ENCODE data around the gene TRHDE.

DNA sequence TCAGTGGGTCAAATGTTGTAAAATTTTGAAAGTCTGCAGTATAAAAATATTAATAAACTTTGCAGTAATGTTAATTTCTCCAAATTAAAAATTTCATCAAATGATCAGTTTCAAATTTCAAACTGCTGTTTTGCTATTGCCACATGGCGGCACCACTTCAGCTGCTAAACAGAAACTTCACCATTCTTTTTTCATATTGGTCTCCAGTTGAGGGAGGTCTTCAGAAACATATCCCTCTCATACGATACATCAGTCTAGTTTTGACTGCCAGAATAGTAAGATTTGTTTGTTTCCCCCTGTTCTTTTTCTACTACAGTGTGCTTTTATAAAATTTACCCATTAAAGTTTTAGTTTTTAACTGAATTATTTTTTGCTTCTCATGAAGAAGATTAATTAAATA lies 4.2 kb upstream of the TRHDE start:
- TF ChIP-seq ZBTB21 (tag by site-specific recombination; IDR thresholded peaks at IDR 0.05), result no peak
- no peak for TF ChIP-seq ZFP41 (tag by site-specific recombination; IDR thresholded peaks at IDR 0.05; ENCODE audit: borderline replicate concordance)
- TF ChIP-seq, protein P1, sequence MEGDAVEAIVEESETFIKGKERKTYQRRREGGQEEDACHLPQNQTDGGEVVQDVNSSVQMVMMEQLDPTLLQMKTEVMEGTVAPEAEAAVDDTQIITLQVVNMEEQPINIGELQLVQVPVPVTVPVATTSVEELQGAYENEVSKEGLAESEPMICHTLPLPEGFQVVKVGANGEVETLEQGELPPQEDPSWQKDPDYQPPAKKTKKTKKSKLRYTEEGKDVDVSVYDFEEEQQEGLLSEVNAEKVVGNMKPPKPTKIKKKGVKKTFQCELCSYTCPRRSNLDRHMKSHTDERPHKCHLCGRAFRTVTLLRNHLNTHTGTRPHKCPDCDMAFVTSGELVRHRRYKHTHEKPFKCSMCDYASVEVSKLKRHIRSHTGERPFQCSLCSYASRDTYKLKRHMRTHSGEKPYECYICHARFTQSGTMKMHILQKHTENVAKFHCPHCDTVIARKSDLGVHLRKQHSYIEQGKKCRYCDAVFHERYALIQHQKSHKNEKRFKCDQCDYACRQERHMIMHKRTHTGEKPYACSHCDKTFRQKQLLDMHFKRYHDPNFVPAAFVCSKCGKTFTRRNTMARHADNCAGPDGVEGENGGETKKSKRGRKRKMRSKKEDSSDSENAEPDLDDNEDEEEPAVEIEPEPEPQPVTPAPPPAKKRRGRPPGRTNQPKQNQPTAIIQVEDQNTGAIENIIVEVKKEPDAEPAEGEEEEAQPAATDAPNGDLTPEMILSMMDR (tag by site-specific recombination; IDR thresholded peaks at IDR 0.05), result no peak
- no peak for TF ChIP-seq ZNF530 (tag by site-specific recombination; IDR thresholded peaks at IDR 0.05; ENCODE audit: low read depth)
- no peak for TF ChIP-seq ZNF626 (tag by site-specific recombination; IDR thresholded peaks at IDR 0.05)
- no peak for TF ChIP-seq ZFP37 (tag by site-specific recombination; IDR thresholded peaks at IDR 0.05)
- TF ChIP-seq ZNF155 (tag by site-specific recombination; IDR thresholded peaks at IDR 0.05), result no peak
- TF ChIP-seq, protein P2, sequence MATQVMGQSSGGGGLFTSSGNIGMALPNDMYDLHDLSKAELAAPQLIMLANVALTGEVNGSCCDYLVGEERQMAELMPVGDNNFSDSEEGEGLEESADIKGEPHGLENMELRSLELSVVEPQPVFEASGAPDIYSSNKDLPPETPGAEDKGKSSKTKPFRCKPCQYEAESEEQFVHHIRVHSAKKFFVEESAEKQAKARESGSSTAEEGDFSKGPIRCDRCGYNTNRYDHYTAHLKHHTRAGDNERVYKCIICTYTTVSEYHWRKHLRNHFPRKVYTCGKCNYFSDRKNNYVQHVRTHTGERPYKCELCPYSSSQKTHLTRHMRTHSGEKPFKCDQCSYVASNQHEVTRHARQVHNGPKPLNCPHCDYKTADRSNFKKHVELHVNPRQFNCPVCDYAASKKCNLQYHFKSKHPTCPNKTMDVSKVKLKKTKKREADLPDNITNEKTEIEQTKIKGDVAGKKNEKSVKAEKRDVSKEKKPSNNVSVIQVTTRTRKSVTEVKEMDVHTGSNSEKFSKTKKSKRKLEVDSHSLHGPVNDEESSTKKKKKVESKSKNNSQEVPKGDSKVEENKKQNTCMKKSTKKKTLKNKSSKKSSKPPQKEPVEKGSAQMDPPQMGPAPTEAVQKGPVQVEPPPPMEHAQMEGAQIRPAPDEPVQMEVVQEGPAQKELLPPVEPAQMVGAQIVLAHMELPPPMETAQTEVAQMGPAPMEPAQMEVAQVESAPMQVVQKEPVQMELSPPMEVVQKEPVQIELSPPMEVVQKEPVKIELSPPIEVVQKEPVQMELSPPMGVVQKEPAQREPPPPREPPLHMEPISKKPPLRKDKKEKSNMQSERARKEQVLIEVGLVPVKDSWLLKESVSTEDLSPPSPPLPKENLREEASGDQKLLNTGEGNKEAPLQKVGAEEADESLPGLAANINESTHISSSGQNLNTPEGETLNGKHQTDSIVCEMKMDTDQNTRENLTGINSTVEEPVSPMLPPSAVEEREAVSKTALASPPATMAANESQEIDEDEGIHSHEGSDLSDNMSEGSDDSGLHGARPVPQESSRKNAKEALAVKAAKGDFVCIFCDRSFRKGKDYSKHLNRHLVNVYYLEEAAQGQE (tag by site-specific recombination; IDR thresholded peaks at IDR 0.05), result no peak
- no peak for TF ChIP-seq ZNF10 (tag by site-specific recombination; IDR thresholded peaks at IDR 0.05)
- no peak for TF ChIP-seq ZNF561 (tag by site-specific recombination; IDR thresholded peaks at IDR 0.05; ENCODE audit: borderline replicate concordance)
- no peak for TF ChIP-seq ZNF24 (tag by site-specific recombination; IDR thresholded peaks at IDR 0.05)
- TF ChIP-seq, protein P3, sequence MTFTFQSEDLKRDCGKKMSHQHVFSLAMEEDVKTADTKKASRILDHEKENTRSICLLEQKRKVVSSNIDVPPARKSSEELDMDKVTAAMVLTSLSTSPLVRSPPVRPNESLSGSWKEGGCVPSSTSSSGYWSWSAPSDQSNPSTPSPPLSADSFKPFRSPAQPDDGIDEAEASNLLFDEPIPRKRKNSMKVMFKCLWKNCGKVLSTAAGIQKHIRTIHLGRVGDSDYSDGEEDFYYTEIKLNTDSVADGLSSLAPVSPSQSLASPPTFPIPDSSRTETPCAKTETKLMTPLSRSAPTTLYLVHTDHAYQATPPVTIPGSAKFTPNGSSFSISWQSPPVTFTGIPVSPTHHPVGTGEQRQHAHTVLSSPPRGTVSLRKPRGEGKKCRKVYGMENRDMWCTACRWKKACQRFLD (tag by site-specific recombination; IDR thresholded peaks at IDR 0.05), result no peak
- no peak for TF ChIP-seq ZSCAN16 (tag by site-specific recombination; IDR thresholded peaks at IDR 0.05)
- TF ChIP-seq TCF7L2 (IDR thresholded peaks at IDR 0.05; ENCODE audit: borderline replicate concordance, low read depth, low read length), result no peak
